Prostate gland (tissue), 2 donors: ENCODE measurements around the gene APOO.

ENCODE experiments used
- POLR2AphosphoS5 ChIP-seq: sonication (generic); formaldehyde crosslinking; IDR thresholded peaks from one replicate; pipeline ENCODE4 v1.6.1; 2017; ENCODE audit warnings: antibody characterized with exemption
- TF ChIP-seq, protein P1 (sequence below), 4 experiments: fragments of 200-600 bp in 2 of 4; fragments of 450-650 bp in 2 of 4; sonication (generic) in 2 of 4; IDR thresholded peaks; 1 replicate in 3 of 4; 2 replicates in 1 of 4; pipeline ENCODE4 v1.5.1; 2016 to 2019; ENCODE audit warnings: antibody characterized with exemption in 4 of 4, mild to moderate bottlenecking in 2 of 4, moderate library complexity in 2 of 4

GRCh38 chrX:23908219-23909004 is 674 bp upstream of the APOO start:
- TF ChIP-seq, protein P1, sequence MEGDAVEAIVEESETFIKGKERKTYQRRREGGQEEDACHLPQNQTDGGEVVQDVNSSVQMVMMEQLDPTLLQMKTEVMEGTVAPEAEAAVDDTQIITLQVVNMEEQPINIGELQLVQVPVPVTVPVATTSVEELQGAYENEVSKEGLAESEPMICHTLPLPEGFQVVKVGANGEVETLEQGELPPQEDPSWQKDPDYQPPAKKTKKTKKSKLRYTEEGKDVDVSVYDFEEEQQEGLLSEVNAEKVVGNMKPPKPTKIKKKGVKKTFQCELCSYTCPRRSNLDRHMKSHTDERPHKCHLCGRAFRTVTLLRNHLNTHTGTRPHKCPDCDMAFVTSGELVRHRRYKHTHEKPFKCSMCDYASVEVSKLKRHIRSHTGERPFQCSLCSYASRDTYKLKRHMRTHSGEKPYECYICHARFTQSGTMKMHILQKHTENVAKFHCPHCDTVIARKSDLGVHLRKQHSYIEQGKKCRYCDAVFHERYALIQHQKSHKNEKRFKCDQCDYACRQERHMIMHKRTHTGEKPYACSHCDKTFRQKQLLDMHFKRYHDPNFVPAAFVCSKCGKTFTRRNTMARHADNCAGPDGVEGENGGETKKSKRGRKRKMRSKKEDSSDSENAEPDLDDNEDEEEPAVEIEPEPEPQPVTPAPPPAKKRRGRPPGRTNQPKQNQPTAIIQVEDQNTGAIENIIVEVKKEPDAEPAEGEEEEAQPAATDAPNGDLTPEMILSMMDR (IDR thresholded peaks at IDR 0.05), result no peak
- TF ChIP-seq POLR2AphosphoS5, result no peak
